GM19099 (cell line): ENCODE results near the gene MS4A8.
A peak's percentile ranks its signal among the peaks of the same experiment; 100 is the strongest.

Experiments used
- POLR2A ChIP-seq: IDR thresholded peaks from 3 replicates; pipeline ENCODE4 v1.6.1; 2011; ENCODE audit warnings: low read depth; ENCODE audit not compliant: insufficient read length; ENCODE audit errors: extremely low read depth

Gene MS4A8

GRCh38 chr11:60754887-60755286 lies 55.5 kb downstream of the MS4A8 start:
- TF ChIP-seq POLR2A, result no peak

- no peak for TF ChIP-seq POLR2A
Observed at GRCh38 chr11:60756307-60757032, 57.1 kb downstream of the MS4A8 start, which contains the start of gene MS4A15. Gene MS4A15, plus strand, starts transcription at chr11:60756867. Its CDS starts 6,867 bp downstream, at chr11:60763734.

- no peak for TF ChIP-seq POLR2A
Observed at GRCh38 chr11:60757231-60757800, 57.9 kb downstream of the MS4A8 start.

- TF ChIP-seq POLR2A, result no peak
Observed at GRCh38 chr11:60761436-60762190, 62.2 kb downstream of the MS4A8 start.

DNA sequence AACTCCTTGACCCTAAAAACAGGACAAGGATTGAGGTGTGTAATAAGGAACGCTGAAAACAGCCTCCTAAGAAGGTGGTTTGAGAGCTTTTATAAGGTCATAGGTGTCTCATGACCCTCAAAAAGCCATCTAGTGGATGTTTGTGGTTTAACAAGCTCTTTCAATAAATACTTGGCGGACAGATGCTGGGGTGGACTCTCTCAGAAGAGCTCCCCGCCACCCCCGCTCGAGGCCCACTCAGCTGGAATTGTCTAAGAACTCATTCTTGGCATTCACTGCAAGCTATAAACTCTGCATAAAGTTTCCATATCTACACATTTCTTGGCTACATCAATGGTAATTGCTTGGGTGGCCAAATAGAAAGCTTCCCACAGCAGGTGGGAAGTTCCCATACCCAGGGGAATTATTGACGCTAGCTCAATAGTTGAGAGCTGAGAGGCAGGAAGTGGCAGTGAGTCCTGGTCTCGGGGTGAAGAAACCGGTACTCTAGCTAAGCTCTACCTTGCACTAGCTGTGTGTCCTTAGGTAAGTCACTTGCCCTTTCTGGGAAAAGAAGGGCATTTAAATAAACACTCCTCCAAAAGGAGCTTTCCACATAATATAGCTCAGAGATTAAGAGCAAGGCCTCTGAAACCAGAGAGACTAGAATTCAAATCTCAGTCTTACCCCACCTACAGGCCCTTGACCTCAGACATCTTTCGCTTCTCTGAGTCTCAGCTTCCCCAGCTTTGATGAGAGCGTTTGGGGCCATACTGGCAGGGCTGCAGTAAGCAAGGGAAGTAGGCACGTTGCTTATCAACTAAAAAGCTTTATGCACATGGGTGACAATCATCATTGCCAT lies 63.7 kb downstream of the MS4A8 start:
- peak; percentile 48 for TF ChIP-seq POLR2A

DNA sequence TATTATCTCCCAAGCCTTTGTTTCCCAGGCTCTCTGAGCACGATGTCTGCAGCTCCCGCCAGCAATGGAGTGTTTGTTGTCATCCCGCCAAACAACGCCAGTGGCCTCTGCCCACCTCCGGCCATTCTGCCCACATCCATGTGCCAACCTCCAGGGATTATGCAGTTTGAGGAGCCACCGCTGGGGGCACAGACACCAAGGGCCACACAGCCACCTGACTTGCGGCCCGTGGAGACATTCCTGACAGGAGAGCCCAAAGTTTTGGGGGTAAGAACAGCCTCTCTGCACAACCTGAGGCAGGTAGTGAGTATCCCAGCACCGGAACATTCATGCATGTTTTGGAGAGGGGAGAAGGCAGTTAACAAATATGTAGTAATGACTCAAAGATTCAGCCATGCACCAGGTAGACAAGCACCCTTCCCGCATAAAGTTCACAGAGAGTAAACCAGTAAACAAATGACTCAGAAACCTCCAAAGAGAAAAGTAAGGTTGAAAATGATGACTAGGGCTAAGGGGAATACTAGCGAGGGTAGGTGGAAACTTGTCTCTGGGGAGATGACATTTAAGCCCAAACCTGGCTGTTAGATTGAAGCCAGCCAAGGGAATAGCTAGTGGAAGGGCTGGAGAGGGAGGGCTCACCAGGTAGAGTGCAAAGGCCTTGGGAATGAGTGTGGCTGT lies 64.4 kb downstream of the MS4A8 start:
- no peak for TF ChIP-seq POLR2A

GRCh38 chr11:60764879-60765278 lies 65.5 kb downstream of the MS4A8 start:
- peak; percentile 39 for TF ChIP-seq POLR2A

DNA sequence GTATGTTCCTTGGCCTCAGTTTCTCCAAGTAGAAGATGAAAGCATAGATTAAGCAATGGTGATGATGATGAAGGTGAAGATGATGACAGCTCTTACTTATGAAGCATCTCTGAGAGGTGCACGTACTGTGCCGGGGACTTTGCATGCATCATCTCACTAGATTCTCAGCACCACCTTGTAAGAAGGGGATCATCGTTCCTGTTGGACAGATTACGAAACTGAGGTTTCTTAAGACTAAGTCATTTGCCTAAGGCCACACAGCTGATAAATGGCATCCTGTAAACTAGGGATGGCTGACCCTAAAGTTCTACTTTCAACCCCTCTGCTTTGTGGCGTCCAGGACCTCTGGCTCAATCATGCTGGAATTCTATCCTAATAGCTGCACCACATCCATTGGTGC lies 65.9 kb downstream of the MS4A8 start:
- TF ChIP-seq POLR2A, result no peak
